GM21717 (cell line): Measurements from ENCODE around the gene TSHZ2.
A peak's percentile ranks its signal among the peaks of the same experiment; 100 is the strongest.

Experiments
- ATAC-seq: cut with Tn5 transposase; IDR thresholded peaks from one replicate; pipeline ENCODE4 v1.9.1; 2021; ENCODE audit warnings: mild to moderate bottlenecking, moderate library complexity; ENCODE audit not compliant: unreplicated experiment

TSHZ2 gene

DNA sequence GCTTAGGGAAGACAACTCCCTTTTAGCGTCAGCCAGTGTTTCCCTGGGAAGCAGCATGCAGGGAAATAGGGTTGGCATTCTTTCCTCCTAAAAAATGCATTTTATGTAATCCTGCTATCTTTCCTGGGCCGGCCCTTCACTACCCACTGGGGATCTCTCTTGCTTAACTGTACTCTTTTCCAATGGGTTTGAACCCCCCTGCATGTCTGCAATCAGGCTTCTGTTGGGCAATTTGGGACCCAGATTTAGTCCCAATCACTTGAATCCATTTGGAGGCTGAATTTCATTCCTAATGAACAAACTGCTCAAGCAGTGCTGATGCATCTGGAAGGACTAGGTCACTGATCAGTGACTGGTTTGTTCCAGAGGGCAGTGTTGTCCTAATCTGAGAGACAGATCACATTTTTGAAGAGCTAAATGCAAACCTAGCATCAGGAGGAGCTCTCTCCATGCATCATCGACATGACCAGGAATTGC, 152.0 kb downstream of the TSHZ2 start:
- no peak for ATAC-seq

DNA sequence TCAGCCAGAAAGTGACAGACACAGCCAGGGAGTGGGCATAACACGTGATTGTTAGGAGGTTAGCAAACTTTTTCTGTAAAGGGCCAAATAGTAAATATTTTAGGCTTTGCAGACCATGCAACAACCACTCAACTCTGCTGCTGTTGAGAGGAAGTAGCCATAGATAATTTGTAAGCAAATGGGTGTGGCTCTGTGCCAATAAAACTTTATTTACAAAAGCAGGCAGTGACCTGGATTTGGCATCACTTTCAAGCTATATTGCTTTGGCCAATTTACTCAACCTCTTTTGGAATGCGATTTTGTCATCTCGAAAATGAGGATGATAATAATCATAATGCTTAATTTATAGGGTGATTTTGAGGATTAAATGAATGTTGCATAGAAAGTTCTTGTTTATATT, 152.6 kb downstream of the TSHZ2 start:
- ATAC-seq = no peak

DNA sequence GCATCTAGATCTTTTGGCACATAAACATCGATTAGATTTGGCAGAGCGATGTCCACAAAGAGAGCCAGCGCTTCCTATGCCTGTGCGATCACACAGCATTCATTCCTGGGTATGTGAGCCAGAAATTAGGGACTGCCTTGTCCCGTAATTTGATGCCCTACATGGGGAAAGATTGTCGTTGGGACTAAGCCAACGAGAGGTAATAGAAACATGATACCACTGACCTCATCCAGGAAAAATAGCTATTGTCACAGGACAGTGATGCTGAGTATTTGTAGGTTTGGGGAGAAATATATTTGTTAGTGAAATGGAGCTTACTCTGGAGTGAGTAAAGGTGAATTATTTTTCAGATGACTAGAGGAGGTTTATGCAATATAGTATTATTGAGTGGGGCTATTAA, 154.0 kb downstream of the TSHZ2 start:
- no peak for ATAC-seq

DNA sequence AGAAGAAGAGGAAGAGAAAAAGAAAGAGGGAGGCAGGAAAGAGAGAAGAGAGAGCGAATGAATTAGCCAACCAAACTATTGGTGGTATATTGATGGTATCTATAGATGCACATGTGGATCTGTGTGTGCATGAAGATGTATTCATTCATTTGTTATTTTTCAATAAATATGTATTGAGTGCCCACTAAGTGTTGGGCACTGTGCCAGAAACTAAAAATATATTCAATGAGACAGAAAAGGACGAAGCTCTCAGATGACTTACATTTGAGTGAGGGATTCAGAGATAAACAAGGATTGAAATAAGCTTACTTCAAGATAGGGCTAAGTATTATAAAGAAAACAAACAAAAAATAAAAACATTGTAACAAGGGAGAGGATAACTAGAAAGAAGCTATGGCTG, 154.9 kb downstream of the TSHZ2 start:
- ATAC-seq = no peak

DNA sequence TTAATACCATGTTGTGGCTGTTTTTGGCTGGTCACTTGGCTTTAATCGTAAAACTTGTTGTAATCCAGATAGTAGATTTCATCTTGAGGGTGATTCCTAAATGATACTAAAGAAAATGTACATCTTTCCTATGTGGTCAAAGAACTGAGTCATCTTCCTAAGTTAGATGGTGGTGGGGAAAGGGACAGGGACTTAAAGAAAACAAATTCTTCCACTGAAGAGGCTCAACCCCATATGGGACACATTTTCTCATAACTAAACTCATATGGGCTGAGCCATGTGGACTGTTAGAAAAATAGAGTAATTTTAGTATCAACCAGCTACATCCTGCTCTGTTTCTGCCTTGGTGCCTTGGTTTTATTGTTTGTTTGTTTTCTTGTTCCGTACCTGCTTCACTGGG, 155.8 kb downstream of the TSHZ2 start:
- ATAC-seq = no peak

DNA sequence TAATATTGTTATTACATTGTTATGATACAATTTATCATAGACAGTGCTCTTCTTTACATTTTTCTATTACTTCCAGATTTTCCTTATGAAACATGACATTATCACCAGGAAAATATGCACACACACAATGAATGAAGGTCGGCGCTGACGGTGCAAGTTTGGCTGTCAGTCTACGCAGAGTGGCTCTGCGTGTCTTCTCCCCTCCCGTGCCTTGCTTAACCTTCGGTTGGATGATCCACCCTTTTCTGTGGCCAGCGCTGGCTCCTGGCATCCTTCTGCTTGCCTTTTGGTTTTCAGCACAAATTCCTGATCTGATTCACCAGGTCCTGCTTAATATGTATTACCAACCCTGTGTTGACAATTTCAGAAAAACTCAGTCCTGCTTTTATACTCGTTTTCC, 157.4 kb downstream of the TSHZ2 start:
- no peak for ATAC-seq

DNA sequence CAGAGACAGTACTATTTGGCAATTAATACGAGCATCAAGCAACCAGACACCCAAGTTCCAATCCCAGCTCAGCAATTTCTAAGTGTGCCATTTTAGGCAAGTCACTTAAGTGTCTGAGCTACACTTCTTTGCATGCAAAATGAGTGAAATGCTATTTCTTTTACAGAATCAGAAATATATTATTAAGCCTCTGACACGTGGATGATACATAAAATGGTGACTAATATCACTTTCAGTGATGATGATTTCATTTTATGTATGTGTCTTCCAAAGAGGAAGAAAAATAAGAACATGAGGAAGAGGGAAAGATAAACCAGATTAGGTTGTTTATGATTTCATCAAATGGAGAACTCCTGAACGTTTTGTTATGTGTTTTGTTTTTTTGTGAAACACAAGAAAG, 158.6 kb downstream of the TSHZ2 start:
- ATAC-seq = no peak

DNA sequence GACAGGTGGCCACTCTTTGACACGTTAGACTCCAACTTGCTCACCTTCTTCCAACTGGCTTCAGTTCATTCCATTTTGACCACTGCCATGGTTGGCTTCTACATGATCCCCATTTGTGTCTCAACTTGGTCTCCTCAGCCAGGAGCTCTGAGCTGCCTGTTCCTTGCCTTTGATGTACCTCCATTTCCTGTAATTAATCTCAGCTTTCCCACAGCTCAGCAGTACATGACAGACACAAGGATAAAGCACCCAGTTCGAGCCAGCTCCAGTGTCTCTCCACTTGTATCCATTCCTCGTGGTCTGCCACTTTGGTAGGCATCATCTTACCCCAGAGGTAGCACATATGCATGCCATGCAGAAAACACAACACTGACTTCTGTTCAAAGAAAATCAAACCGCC, 161.0 kb downstream of the TSHZ2 start:
- ATAC-seq = no peak

DNA sequence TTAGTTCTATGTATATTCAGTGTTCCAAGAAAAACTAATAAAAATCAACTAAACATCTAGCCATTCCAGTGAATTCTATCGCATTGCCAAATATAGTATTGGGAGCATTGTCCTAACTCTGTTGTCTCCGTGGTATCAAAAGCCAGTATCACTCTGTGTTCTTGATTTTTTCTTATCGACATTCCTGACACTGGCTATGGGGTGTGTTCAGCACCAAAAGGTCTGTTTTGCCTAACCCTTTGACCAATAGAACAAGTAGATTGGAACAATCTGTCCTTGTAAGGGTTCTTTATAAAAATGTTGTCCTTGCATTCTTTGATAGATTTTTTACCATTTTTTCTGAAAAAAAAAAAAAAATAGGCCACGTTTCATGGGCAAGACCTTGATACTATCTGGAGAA, 161.5 kb downstream of the TSHZ2 start:
- ATAC-seq = no peak

DNA sequence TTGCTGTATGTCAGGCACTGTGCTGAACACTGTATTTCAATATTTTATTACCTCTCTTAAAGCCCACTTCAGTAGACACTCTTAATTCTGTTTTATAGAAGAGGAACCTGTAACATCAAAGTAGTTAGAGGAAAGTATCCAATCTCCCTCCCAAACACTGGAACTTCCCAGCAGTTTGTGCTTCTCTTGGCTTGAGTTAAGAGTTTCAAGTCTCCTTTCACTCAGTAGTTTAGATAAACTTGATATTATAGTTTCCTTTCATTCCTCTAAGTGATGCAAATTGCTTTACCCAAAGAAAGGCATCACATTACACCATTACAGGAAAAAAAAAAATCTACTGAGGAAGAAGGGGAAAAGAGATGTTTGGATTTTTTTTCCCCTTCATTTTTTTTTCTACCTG, 164.3 kb downstream of the TSHZ2 start:
- no peak for ATAC-seq

DNA sequence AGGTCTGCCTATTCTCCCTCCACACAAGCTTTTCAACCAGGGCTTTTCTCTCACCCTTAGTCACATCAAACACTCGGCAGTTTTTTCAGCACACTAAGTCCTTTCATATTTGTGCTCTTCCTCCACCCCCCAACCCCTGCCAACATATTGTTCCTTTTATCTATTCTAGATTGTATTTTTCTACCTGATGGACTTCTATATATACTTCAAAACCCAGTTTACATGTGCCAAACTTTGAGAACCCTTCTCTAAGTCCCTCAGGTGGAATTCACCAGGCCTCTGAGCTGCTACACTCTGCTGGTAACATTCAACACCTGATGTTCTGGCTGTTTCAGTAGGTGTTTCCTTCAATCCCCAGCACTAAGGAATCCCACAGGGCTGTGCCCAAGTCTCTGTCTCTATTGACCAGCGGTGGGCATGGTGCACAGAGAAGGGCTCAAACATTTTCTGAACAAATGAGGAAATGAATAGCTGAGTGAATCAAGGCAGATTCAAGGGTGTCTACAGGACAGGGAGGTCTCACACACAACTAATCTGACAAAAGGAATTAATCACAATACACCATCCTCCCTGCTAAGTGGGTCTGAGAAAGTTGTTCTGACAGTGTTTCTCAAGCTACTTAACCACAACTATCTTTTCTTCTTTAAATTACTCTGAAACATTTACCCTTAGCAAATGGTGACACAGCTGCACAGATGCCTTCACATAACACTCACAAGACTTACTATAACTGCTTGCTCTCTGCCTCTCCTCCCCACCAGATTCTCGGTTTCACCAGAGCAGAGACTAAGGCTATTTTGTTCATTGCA, 166.5 kb downstream of the TSHZ2 start:
- ATAC-seq = peak; percentile 97

DNA sequence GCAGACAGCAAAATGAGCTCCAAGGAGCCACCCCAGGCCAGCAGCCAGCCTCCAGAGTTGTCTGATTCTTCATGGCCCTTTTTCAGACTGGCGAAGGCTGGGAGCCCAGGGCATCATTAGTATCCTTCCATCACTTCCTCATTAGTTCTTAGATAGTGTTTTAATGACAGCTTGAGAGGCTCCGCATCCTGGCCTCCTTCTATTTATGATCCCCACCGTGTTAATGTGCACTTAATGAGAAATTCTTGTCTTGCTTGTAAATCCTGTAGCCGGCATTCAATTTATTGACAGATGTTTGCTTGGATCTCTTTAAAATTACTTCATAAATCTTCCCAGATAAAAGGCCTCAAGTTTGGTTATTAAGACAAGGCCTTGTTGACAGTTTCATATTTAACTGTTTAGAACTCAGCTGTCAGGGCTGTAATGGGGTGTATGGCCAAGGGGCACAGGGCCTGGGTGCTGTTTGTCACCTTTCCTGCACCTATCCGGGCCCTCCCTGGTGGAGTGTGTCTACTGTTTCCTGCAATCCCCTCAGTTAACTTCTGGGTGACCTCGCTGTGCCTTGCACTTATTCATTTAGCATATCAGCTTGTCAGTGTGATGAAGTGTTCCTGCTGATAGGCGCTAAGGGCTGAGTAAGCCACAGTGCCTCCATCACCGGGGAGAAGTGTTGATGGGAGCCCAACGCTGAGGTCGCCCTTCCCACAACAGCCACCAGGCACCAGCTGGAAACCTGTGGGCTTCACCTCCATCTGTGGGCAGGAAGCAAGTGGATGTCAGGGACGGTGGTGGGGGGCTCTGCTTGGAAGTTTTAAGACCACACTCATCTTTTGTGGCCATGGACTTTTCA, 169.3 kb downstream of the TSHZ2 start:
- ATAC-seq = no peak

DNA sequence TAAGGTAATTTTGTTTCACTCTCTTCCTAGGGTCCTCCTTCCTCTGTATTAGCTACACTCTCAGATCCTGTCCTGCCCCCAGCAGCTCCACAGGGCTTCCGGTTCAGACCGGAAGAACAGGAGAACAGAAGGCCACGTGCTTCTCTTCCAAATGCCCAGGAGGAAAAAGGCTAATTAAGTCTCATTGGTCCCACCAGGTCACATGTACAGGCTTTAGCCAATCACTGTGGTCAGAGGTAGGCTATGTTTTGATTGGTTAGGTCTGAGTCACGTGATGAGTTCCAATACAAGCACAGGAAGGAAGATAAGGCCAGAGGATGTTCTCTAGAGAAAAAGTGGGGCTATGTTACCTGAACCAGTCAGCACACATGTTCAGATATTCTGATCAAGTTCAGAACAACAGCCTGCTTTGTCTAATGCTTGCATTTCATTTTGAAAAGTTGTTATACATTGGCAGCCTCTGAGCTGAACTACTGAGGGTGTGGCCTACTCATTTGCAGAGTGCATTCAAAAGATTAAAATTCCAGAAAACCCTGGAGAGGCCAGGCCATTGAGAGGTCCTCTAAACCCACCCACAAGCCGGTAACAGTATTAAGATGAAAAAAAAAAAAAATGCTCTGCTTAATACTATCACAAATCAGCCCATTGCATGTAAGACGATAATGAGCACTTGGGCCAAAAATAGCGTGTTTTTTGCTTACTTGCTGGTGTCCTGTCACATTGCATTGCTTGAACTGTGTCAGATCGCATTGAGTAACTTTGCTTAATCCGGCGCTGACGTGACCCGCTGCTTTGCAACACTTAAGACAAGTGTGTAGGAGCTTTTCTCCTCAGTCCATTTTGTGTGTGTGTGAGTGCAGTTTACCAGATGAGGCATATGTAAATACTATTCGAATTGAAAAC, 170.3 kb downstream of the TSHZ2 start:
- no peak for ATAC-seq

DNA sequence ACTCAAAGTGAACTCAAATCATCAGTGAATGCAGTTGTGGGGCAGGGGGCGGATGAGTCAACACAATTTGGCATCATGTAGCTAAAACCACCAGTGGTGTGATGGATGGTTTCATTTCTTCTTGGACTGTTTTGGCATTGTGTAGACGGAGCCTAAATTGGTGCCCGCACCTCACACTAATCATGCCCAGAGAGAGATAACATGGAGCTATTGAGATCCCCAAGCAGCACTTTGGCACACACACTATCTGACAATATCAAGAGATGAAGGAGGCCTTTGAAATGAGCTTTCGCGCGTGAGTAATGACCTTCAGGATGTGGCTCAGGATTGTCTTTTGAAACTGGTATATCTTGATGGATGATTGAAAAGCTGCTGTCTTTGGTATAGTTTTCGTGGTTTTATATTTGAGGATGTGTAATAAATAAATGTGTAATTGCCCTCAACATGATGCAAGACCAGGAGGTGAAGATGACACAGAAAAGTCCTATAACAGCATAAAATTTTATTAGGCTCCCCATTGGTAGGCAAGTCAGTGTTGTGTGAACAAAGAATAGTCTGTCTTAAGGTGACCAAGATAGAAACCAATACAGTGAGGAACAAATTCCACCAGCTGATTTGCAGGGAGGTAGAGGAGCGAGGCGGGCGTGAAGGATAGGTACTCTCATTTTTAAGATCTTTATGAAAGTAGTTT, 174.2 kb downstream of the TSHZ2 start:
- ATAC-seq = no peak

DNA sequence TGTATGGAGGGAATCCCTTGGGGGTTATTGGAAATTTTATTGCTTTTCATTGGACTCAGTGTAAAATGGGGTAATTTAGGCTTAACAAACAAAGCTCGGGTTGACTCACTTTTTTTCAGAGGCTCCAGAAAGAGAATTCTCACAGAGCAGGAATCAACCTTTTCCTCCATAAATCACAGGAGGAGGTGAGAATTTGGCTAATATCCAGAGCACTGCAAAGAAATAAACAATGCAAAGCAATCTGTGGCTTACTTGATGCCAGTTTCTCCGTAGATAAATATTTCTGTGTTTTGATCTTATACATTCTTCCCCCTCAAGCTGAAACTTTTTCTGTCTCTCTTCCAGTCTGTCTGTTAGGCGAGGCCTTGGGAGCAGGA, 176.6 kb downstream of the TSHZ2 start:
- ATAC-seq = no peak

DNA sequence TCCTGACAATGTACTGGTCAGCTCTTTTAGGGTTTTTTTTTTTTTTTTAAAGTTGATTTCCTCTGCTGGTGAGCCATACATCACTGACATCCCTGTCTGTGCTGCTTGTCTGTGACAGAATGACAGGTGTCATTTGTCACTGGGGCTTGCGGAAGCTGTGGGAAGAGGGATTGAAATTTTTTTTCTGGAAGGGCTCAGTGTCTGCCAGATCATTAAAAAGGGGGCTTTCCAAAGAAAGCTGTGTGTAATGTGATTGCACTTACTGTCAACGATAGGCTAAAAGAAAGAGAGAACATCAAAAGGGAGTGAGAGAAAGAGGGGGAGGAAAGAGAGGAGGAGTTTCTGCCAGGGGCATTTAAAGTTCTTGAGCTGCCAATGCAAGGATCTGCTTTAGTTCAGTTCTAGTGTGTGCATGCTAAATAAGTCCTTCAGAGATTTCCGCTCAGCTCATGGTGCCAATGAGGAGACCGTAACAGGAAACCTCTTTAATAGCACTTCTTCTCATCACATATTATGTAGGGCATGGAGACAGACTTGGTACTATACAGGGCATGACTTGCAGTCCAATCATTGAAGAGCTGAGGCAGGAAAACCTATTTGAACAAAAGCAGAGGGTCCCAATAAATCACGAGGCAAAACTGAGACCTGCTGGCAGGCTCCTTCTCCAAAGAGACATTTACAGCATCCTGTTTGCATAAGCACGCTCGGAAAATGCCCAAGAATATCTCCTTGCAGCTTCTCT, 177.2 kb downstream of the TSHZ2 start:
- no peak for ATAC-seq

DNA sequence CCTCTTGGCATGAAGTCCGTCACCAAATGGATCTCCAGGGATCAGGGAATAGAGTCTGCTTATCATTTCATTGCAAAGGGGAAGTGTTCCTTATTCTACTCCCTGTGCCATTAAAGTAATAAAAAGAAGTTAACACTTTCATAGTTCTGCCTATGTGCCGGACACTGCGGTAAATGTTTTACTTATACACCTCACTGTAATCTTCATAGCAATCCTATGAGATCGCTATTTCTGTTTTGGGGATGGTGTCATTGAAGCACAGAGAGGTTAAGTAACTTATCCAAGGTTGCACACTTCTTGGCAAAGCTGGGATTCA, 177.7 kb downstream of the TSHZ2 start:
- ATAC-seq = no peak

DNA sequence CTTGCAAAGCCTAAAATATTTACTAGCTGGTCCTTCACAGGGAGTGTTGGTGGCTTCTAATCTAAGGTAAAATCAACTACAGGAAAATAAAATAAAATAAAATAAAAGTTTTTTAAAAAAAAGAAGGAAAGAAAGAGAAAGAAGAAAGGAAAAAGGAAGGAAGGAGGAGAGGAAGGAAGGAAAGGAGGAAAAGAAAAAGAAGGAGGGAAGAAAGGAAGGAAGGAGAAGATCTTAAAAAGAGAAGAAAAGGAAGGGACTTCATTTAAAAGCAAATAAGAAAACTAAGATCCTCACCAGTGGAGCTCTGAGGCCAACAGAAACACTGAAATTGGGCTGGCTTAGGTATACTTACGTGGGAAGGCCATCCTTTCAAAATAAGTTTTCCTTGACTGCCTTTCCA, 178.4 kb downstream of the TSHZ2 start:
- ATAC-seq = no peak

DNA sequence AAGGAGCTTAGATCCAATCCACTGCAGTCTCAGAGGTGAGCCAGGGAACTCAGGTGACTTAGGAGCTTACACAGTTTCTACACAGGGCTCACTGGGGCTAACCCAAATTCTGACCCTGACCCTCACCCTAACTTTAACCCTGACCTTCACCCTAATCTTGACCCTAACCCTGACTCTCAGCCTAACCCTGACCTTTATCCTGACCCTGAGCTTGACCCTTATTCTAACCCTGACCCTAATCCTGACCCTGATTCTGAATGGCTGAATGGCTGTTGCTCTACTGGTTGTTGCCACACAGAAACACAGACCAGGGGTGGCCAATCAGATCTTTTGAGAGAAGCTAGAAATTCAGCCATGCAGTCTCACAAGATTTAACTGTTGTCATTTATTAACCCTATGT, 180.1 kb downstream of the TSHZ2 start:
- no peak for ATAC-seq

DNA sequence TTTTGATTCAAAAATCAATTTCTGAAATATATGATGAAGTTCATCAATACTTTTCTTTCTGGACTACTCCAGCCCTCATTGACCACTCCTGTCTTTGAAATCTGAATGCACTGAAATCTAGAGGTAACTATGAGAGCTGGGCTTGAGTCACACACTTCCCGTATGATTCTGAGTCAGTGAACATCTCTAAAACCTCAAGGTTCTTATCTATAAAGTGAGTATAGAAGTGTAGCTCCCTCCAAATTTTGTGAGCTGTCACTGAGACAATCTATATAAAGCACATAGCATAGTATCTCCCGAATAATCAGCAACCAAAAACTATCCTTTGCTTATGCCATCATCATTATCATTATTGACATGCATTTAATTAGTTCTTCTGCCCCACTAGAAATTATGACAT, 182.4 kb downstream of the TSHZ2 start:
- ATAC-seq = no peak
